H9 (cell line): ENCODE measurements around the gene COX17. TPM values are rescaled to one million over a fixed set of nuclear protein-coding genes. Genes with fewer than 3 reads are reported as not detected.

ENCODE experiments used
- DNase-seq: peaks from one replicate; pipeline ENCODE4 v3.0.0-alpha.2; 2017
- H2AFZ ChIP-seq: one replicate; pipeline ENCODE4 v1.6.1; 2013; ENCODE audit warnings: mild to moderate bottlenecking, low read length, control low read depth, moderate library complexity
- H2AK5ac ChIP-seq: 2 replicates; pipeline ENCODE4 v1.6.1; 2013; ENCODE audit warnings: low read length, control low read depth, mixed read lengths; ENCODE audit not compliant: insufficient read length
- H2BK120ac ChIP-seq: one replicate; pipeline ENCODE4 v1.6.1; 2013; ENCODE audit warnings: low read depth, mild to moderate bottlenecking, low read length, control low read depth, inconsistent platforms; ENCODE audit not compliant: poor library complexity, severe bottlenecking
- H2BK12ac ChIP-seq: 2 replicates; pipeline ENCODE4 v1.6.1; 2013; ENCODE audit warnings: low read length, control low read depth, mixed read lengths, low read depth; ENCODE audit not compliant: insufficient read length
- H2BK15ac ChIP-seq: 2 replicates; pipeline ENCODE4 v1.6.1; 2013; ENCODE audit warnings: low read depth, low read length, control low read depth
- H2BK20ac ChIP-seq: one replicate; pipeline ENCODE4 v1.6.1; 2013; ENCODE audit warnings: low read depth, mild to moderate bottlenecking, low read length, control low read depth, inconsistent platforms; ENCODE audit not compliant: poor library complexity, severe bottlenecking
- H2BK5ac ChIP-seq: 2 replicates; pipeline ENCODE4 v1.6.1; 2013; ENCODE audit warnings: low read length, control low read depth, mixed read lengths; ENCODE audit not compliant: insufficient read length
- H3K14ac ChIP-seq: 2 replicates; pipeline ENCODE4 v1.6.1; 2013; ENCODE audit warnings: low read length, control low read depth; ENCODE audit not compliant: insufficient read depth
- H3K18ac ChIP-seq: 2 replicates; pipeline ENCODE4 v1.6.1; 2013; ENCODE audit warnings: low read depth, mild to moderate bottlenecking, mixed read lengths, low read length, control low read depth; ENCODE audit not compliant: insufficient read length
- H3K23ac ChIP-seq: 2 replicates; pipeline ENCODE4 v1.6.1; 2013; ENCODE audit warnings: low read length, control low read depth, mixed read lengths, low read depth; ENCODE audit not compliant: insufficient read length
- H3K23me2 ChIP-seq: 2 replicates; pipeline ENCODE4 v1.6.1; 2013; ENCODE audit warnings: low read depth, mild to moderate bottlenecking, mixed read lengths, low read length, control low read depth; ENCODE audit not compliant: insufficient read length, poor library complexity, severe bottlenecking
- H3K27ac ChIP-seq: 2 replicates; pipeline ENCODE4 v1.5.1; 2013; ENCODE audit warnings: low read length, control low read depth, mixed read lengths, low read depth; ENCODE audit not compliant: insufficient read length
- H3K27me3 ChIP-seq: 2 replicates; pipeline ENCODE4 v1.6.1; 2013; ENCODE audit warnings: low read length, control low read depth, inconsistent platforms; ENCODE audit not compliant: insufficient read depth
- H3K4ac ChIP-seq: 2 replicates; pipeline ENCODE4 v1.6.1; 2013; ENCODE audit warnings: low read depth, mild to moderate bottlenecking, control low read depth, inconsistent platforms, low read length, moderate library complexity
- H3K4me1 ChIP-seq: 2 replicates; pipeline ENCODE4 v1.6.1; 2013; ENCODE audit warnings: low read length, control low read depth, inconsistent platforms; ENCODE audit not compliant: insufficient read depth
- H3K4me2 ChIP-seq: 2 replicates; pipeline ENCODE4 v1.6.1; 2013; ENCODE audit warnings: low read length, control low read depth, mixed read lengths; ENCODE audit not compliant: insufficient read length, insufficient read depth
- H3K56ac ChIP-seq: 2 replicates; pipeline ENCODE4 v1.6.1; 2013; ENCODE audit warnings: low read depth, mild to moderate bottlenecking, mixed read lengths, low read length, control low read depth; ENCODE audit not compliant: insufficient read length
- H3K79me1 ChIP-seq: 2 replicates; pipeline ENCODE4 v1.6.1; 2013; ENCODE audit warnings: low read depth, mild to moderate bottlenecking, moderate library complexity, low read length, control low read depth, inconsistent platforms; ENCODE audit not compliant: insufficient read depth, poor library complexity, severe bottlenecking
- H3K79me2 ChIP-seq: 2 replicates; pipeline ENCODE4 v1.6.1; 2013; ENCODE audit warnings: low read length, control low read depth, inconsistent platforms; ENCODE audit not compliant: insufficient read depth
- H3K9ac ChIP-seq: 2 replicates; pipeline ENCODE4 v1.6.1; 2013; ENCODE audit warnings: low read length, control low read depth, mixed read lengths; ENCODE audit not compliant: insufficient read length; ENCODE audit errors: extremely low read depth
- H3K9me3 ChIP-seq: one replicate; pipeline ENCODE4 v1.6.1; 2013; ENCODE audit warnings: low read depth, low read length, inconsistent platforms; ENCODE audit not compliant: control insufficient read depth
- H3T11ph ChIP-seq: one replicate; pipeline ENCODE4 v1.6.1; 2013; ENCODE audit warnings: mild to moderate bottlenecking, low read length, control low read depth, inconsistent platforms
- H4K20me1 ChIP-seq: one replicate; pipeline ENCODE4 v1.6.1; 2013; ENCODE audit not compliant: control insufficient read depth, insufficient read length, insufficient read depth
- H4K5ac ChIP-seq: 2 replicates; pipeline ENCODE4 v1.6.1; 2013; ENCODE audit warnings: low read depth, mild to moderate bottlenecking, mixed read lengths, low read length, control low read depth; ENCODE audit not compliant: insufficient read length
- H4K8ac ChIP-seq: replicated peaks from 2 replicates; pipeline ENCODE4 v1.6.1; 2013; ENCODE audit warnings: low read length, control low read depth, mixed read lengths, low read depth; ENCODE audit not compliant: insufficient read length
- H4K91ac ChIP-seq: 2 replicates; pipeline ENCODE4 v1.6.1; 2013; ENCODE audit warnings: low read depth, mild to moderate bottlenecking, moderate library complexity, mixed read lengths, low read length, control low read depth; ENCODE audit not compliant: insufficient read length
- H3K27ac Mint-ChIP-seq, 3 experiments: 2 replicates in 2 of 3; 3 replicates in 1 of 3; pipeline ENCODE4 v1.8.0; 2020 to 2021; ENCODE audit warnings: mixed read lengths in 3 of 3, mild to moderate bottlenecking in 1 of 3, moderate library complexity in 1 of 3
- H3K27me3 Mint-ChIP-seq: 2 replicates; pipeline ENCODE4 v1.8.0; 2021; ENCODE audit warnings: low read depth, mild to moderate bottlenecking, moderate library complexity, mixed read lengths
- H3K36me3 Mint-ChIP-seq, 3 experiments: 2 replicates in 2 of 3; 3 replicates in 1 of 3; pipeline ENCODE4 v1.8.0; 2020 to 2021; ENCODE audit warnings: low read depth in 3 of 3, mixed read lengths in 3 of 3; ENCODE audit not compliant: insufficient read depth in 1 of 3
- H3K4me1 Mint-ChIP-seq, 2 experiments: 2 replicates each; pipeline ENCODE4 v1.8.0; 2020; ENCODE audit warnings: mixed read lengths in 2 of 2
- H3K4me3 Mint-ChIP-seq, 2 experiments: 2 replicates in 1 of 2; 3 replicates in 1 of 2; pipeline ENCODE4 v1.8.0; 2020 to 2021; ENCODE audit warnings: mild to moderate bottlenecking in 2 of 2, mixed read lengths in 2 of 2, moderate library complexity in 1 of 2
- H3K9me3 Mint-ChIP-seq, 2 experiments: 2 replicates in 1 of 2; 3 replicates in 1 of 2; pipeline ENCODE4 v1.8.0; 2020; ENCODE audit warnings: mild to moderate bottlenecking in 2 of 2, mixed read lengths in 2 of 2, moderate library complexity in 1 of 2
- CTCF ChIP-seq: fragments of 200-600 bp; sonication (generic); conservative IDR thresholded peaks from 3 replicates; pipeline ENCODE4 v1.8.0; 2021; ENCODE audit warnings: antibody characterized with exemption, mild to moderate bottlenecking
- WGBS: extraction: QIAGEN DNeasy Blood & Tissue Kit; methylation state at CpG from one replicate; pipeline ENCODE4 v1.1.7; 2013; ENCODE audit warnings: missing lambda C conversion rate, low lambda C conversion rate, mixed read lengths; ENCODE audit not compliant: insufficient read length; ENCODE audit errors: extremely low coverage; 5-methylcytosine and 5-hydroxymethylcytosine counted together
- total RNA-seq: library from RNA; stranded (reverse); gene quantifications from 2 replicates; pipeline ENCODE4 v1.2.1, GENCODE V29; 2021

COX17 gene
- total RNA-seq, 1 experiment from 2014 or later, result 47.0 TPM

- H3T11ph ChIP-seq, result no peak overlapping the region
- no peak overlapping the region for H3K9ac ChIP-seq
- Mint-ChIP-seq H3K27me3 (no peaks in the 10 kb centered on the region), H3K9me3 (no peaks in the 10 kb centered on the region), H3K27ac (peak overlapping the region in 1 of 3 experiments; percentile 8; a peak in 1 of 7 replicates), H3K4me1 (peaks cover 19 to 25% of the 10 kb centered on the region in 2 experiments), H3K4me3 (no peak overlapping the region), H3K36me3 (no peaks in the 10 kb centered on the region; a peak in 1 of 7 replicates)
- WGBS, result no CpG with 5 or more reads among the region's 12 CpGs
- no peak overlapping the region for H3K27ac ChIP-seq
- no peak overlapping the region for H2BK120ac ChIP-seq
- no peak for TF ChIP-seq CTCF
- no peaks in the 10 kb centered on the region; the same call in 1 of the 2 replicates for H3K4me1 ChIP-seq
- no peaks in the 10 kb centered on the region for H3K79me2 ChIP-seq
- no peak overlapping the region for H2AFZ ChIP-seq
- H2AK5ac ChIP-seq, result no peak overlapping the region
- no peak for DNase-seq
- H3K18ac ChIP-seq, result no peak overlapping the region
- H4K8ac ChIP-seq, result no peak overlapping the region
- no peaks in the 10 kb centered on the region for H4K20me1 ChIP-seq
- H3K23ac ChIP-seq, result no peak overlapping the region
- H3K23me2 ChIP-seq, result no peaks in the 10 kb centered on the region
- no peak overlapping the region for H4K91ac ChIP-seq
- H3K14ac ChIP-seq, result no peak overlapping the region
- H3K9me3 ChIP-seq, result no peaks in the 10 kb centered on the region
- no peak overlapping the region for H3K4ac ChIP-seq
- no peak overlapping the region for H2BK5ac ChIP-seq
- no peaks in the 10 kb centered on the region for H3K79me1 ChIP-seq
- no peak overlapping the region for H2BK15ac ChIP-seq
- no peaks in the 10 kb centered on the region for H3K27me3 ChIP-seq
- no peak overlapping the region for H2BK20ac ChIP-seq
- no peak overlapping the region for H3K56ac ChIP-seq
- H4K5ac ChIP-seq, result no peak overlapping the region
- no peak overlapping the region for H3K4me2 ChIP-seq
- no peak overlapping the region for H2BK12ac ChIP-seq
Observed at GRCh38 chr3:119647843-119648575, 29.2 kb downstream of the COX17 start.
